A549 (cell line): ENCODE measurements around the gene MED22. TPM values are rescaled to one million over a fixed set of nuclear protein-coding genes. Genes with fewer than 3 reads are reported as not detected.

Source experiments
- ATAC-seq, 2 experiments: fragments of 200-7000 bp in 1 of 2; fragments of >200 bp in 1 of 2; cut with Nextera tagmentation in 1 of 2; cut with Tn5 transposase in 1 of 2; 3 replicates each; pipeline versions ENCODE4 v1.8.0 to v1.9.1; 2018 to 2020; ENCODE audit warnings: mild to moderate bottlenecking in 1 of 2, moderate library complexity in 1 of 2
- CTCF ChIA-PET: fragments of 300-600 bp; sonication (Branson Sonifier 250); formaldehyde crosslinking; extraction: SDS; loops from one replicate; lab custom pipeline; 2021; ENCODE audit warnings: antibody characterized with exemption, inconsistent platforms; lab: Yijun Ruan, JAX
- POLR2A ChIA-PET: fragments of 350-600 bp; formaldehyde crosslinking; extraction: SDS; loops from one replicate; lab custom pipeline; 2021; ENCODE audit warnings: antibody characterized with exemption, inconsistent platforms; lab: Yijun Ruan, JAX
- DNase-seq, 2 experiments: peaks; one replicate each; pipeline versions ENCODE4 v3.0.0 to v3.0.0-alpha.2; 2011 to 2016; ENCODE audit warnings: low read depth in 1 of 2, low spot score in 1 of 2
- FAIRE-seq: peaks from 2 replicates; lab custom pipeline; 2011; peaks lifted over from hg19 to GRCh38; lab: Jason Lieb, UNC
- H3K27ac ChIP-seq, 2 experiments: fragments of >200 bp; sonication (Bioruptor Twin); formaldehyde crosslinking; 3 replicates each; pipeline ENCODE4 v1.5.1; 2016 to 2017
- H3K4me1 ChIP-seq: fragments of >200 bp; sonication (Bioruptor Twin); formaldehyde crosslinking; 3 replicates; pipeline ENCODE4 v1.6.1; 2016
- H3K4me2 ChIP-seq: fragments of >200 bp; sonication (Bioruptor Twin); formaldehyde crosslinking; 3 replicates; pipeline ENCODE4 v1.6.1; 2016
- H3K4me3 ChIP-seq: fragments of >200 bp; sonication (Bioruptor Twin); formaldehyde crosslinking; 3 replicates; pipeline ENCODE4 v1.5.1; 2016
- H3K9me3 ChIP-seq: fragments of >200 bp; sonication (Bioruptor Twin); formaldehyde crosslinking; 3 replicates; pipeline ENCODE4 v1.6.1; 2016
- BHLHE40 ChIP-seq: IDR thresholded peaks from 2 replicates; pipeline ENCODE4 v1.6.1; 2012; ENCODE audit warnings: low read depth, low read length, inconsistent platforms
- CBX8 ChIP-seq: fragments of 200-600 bp; sonication (generic); IDR thresholded peaks from 2 replicates; pipeline ENCODE4 v1.6.1; 2016
- CEBPB ChIP-seq, 2 experiments: fragments of >200 bp in 1 of 2; sonication (Bioruptor Twin) in 1 of 2; formaldehyde crosslinking in 1 of 2; IDR thresholded peaks; 2 replicates each; pipeline ENCODE4 v1.6.1; 2012 to 2016
- CHD2 ChIP-seq: fragments of 150-350 bp; IDR thresholded peaks from 2 replicates; pipeline ENCODE4 v1.6.1; 2014; ENCODE audit warnings: low read length; ENCODE audit not compliant: partially characterized antibody
- EHF ChIP-seq: fragments of 250-450 bp; sonication (Bioruptor Pico); IDR thresholded peaks from 2 replicates; pipeline ENCODE4 v1.5.0; 2020; ENCODE audit warnings: mild to moderate bottlenecking
- EHMT2 ChIP-seq: fragments of 200-600 bp; sonication (generic); IDR thresholded peaks from 2 replicates; pipeline ENCODE4 v1.6.1; 2016; ENCODE audit warnings: antibody characterized with exemption, low read depth, mild to moderate bottlenecking, moderate library complexity
- EP300 ChIP-seq, 2 experiments: fragments of >200 bp; sonication (Bioruptor Twin); formaldehyde crosslinking; IDR thresholded peaks; 2 replicates in 1 of 2; 3 replicates in 1 of 2; pipeline ENCODE4 v1.6.1; 2016 to 2017
- FOSB ChIP-seq: fragments of 250-450 bp; sonication (Bioruptor Pico); IDR thresholded peaks from 2 replicates; pipeline ENCODE4 v1.5.0; 2020; ENCODE audit warnings: mild to moderate bottlenecking, moderate library complexity
- FOSL2 ChIP-seq, 2 experiments: fragments of 450-650 bp in 1 of 2; fragments of >200 bp in 1 of 2; sonication (Bioruptor Twin) in 1 of 2; formaldehyde crosslinking; IDR thresholded peaks; 2 replicates each; pipeline versions ENCODE4 v1.5.0 to v1.6.1; 2016 to 2020; ENCODE audit warnings: mild to moderate bottlenecking in 1 of 2, moderate library complexity in 1 of 2
- FOXS1 ChIP-seq: fragments of 250-450 bp; sonication (Bioruptor Pico); IDR thresholded peaks from 2 replicates; pipeline ENCODE4 v1.5.0; 2020; ENCODE audit warnings: mild to moderate bottlenecking, moderate library complexity
- GATA3 ChIP-seq: IDR thresholded peaks from 2 replicates; pipeline ENCODE4 v1.6.1; 2012; ENCODE audit warnings: borderline replicate concordance
- HDAC2 ChIP-seq: fragments of 200-600 bp; sonication (generic); IDR thresholded peaks from 2 replicates; pipeline ENCODE4 v1.6.1; 2016
- HEYL ChIP-seq: fragments of 250-450 bp; sonication (Bioruptor Pico); IDR thresholded peaks from 2 replicates; pipeline ENCODE4 v1.8.0; 2021; ENCODE audit warnings: mild to moderate bottlenecking, moderate library complexity
- HMGXB4 ChIP-seq: fragments of 250-450 bp; sonication (Bioruptor Pico); IDR thresholded peaks from 2 replicates; pipeline ENCODE4 v1.5.0; 2021; ENCODE audit warnings: mild to moderate bottlenecking, moderate library complexity, borderline replicate concordance
- HOXA7 ChIP-seq: fragments of 250-450 bp; sonication (Bioruptor Pico); IDR thresholded peaks from 2 replicates; pipeline ENCODE4 v1.5.0; 2020; ENCODE audit warnings: mild to moderate bottlenecking, moderate library complexity
- HOXB5 ChIP-seq: fragments of 250-450 bp; sonication (Bioruptor Pico); IDR thresholded peaks from 2 replicates; pipeline ENCODE4 v1.5.0; 2020; ENCODE audit warnings: mild to moderate bottlenecking, moderate library complexity
- JUN ChIP-seq, 2 experiments: fragments of >200 bp; sonication (Bioruptor Twin); formaldehyde crosslinking; IDR thresholded peaks; 2 replicates in 1 of 2; 3 replicates in 1 of 2; pipeline ENCODE4 v1.6.1; 2016 to 2017
- JUNB ChIP-seq: fragments of >200 bp; sonication (Bioruptor Twin); formaldehyde crosslinking; IDR thresholded peaks from 2 replicates; pipeline ENCODE4 v1.6.1; 2016
- MAFK ChIP-seq: fragments of 450-650 bp; IDR thresholded peaks from 2 replicates; pipeline ENCODE4 v1.6.1; 2014; ENCODE audit not compliant: partially characterized antibody
- MYC ChIP-seq: IDR thresholded peaks from 2 replicates; pipeline ENCODE4 v1.6.1; 2012; ENCODE audit warnings: mild to moderate bottlenecking, inconsistent platforms, low read length, improper control_type of control experiment, borderline replicate concordance
- NFE2L2 ChIP-seq: fragments of 150-350 bp; conservative IDR thresholded peaks from 2 replicates; pipeline ENCODE4 v1.6.1; 2014; ENCODE audit warnings: low read length
- NR3C1 ChIP-seq: fragments of >200 bp; sonication (Bioruptor Twin); formaldehyde crosslinking; IDR thresholded peaks from 3 replicates; pipeline ENCODE4 v1.6.1; 2017
- POLR2AphosphoS2 ChIP-seq: conservative IDR thresholded peaks from 2 replicates; pipeline ENCODE4 v1.6.1; 2012; ENCODE audit warnings: low read length, improper control_type of control experiment, inconsistent platforms
- RAD21 ChIP-seq, 2 experiments: fragments of >200 bp in 1 of 2; sonication (Bioruptor Twin) in 1 of 2; formaldehyde crosslinking in 1 of 2; IDR thresholded peaks in 1 of 2; conservative IDR thresholded peaks in 1 of 2; 2 replicates in 1 of 2; 3 replicates in 1 of 2; pipeline ENCODE4 v1.6.1; 2012 to 2018; ENCODE audit warnings: inconsistent platforms in 1 of 2
- RARB ChIP-seq: fragments of 250-450 bp; sonication (Bioruptor Pico); IDR thresholded peaks from 2 replicates; pipeline ENCODE4 v1.8.0; 2021; ENCODE audit warnings: mild to moderate bottlenecking, moderate library complexity
- RCOR1 ChIP-seq: fragments of 150-350 bp; IDR thresholded peaks from 2 replicates; pipeline ENCODE4 v1.6.1; 2014; ENCODE audit warnings: antibody characterized with exemption, low read length, low read depth
- REST ChIP-seq: fragments of 200-600 bp; sonication (generic); IDR thresholded peaks from 2 replicates; pipeline ENCODE4 v1.6.1; 2016; ENCODE audit warnings: antibody characterized with exemption, mild to moderate bottlenecking, moderate library complexity
- SMC3 ChIP-seq: fragments of >200 bp; sonication (Bioruptor Twin); formaldehyde crosslinking; IDR thresholded peaks from 3 replicates; pipeline ENCODE4 v1.6.1; 2018; ENCODE audit warnings: inconsistent platforms
- SREBF2 ChIP-seq: fragments of 450-650 bp; IDR thresholded peaks from 2 replicates; pipeline ENCODE4 v1.6.1; 2014; ENCODE audit warnings: mild to moderate bottlenecking, moderate library complexity
- TFCP2L1 ChIP-seq: fragments of 250-450 bp; sonication (Bioruptor Pico); IDR thresholded peaks from 2 replicates; pipeline ENCODE4 v1.5.0; 2021; ENCODE audit warnings: mild to moderate bottlenecking
- USF2 ChIP-seq: fragments of 450-650 bp; IDR thresholded peaks from 2 replicates; pipeline ENCODE4 v1.6.1; 2014; ENCODE audit warnings: antibody characterized with exemption
- ZFP36 ChIP-seq: fragments of 450-650 bp; IDR thresholded peaks from 2 replicates; pipeline ENCODE4 v1.6.1; 2014; ENCODE audit warnings: borderline replicate concordance; ENCODE audit not compliant: partially characterized antibody
- ZNF302 ChIP-seq: fragments of 250-450 bp; sonication (Bioruptor Pico); IDR thresholded peaks from 2 replicates; pipeline ENCODE4 v1.9.0; 2021; ENCODE audit warnings: inconsistent platforms, mild to moderate bottlenecking, moderate library complexity
- WGBS: methylation state at CpG from one replicate; pipeline ENCODE4 v1.1.6; 2017; ENCODE audit errors: missing lambda C conversion rate; 5-methylcytosine and 5-hydroxymethylcytosine counted together
- polyA plus RNA-seq, 4 experiments: library from polyadenylated mRNA; depleted of rRNA in 3 of 4; stranded (reverse); fragments of >200 nt; fragmentation: RNase III in 1 of 4; extraction: RNeasy Plus Mini Kit Qiagen cat#74134 plus additional on column Dnase treatment in 1 of 4; gene quantifications; 2 replicates in 3 of 4; 3 replicates in 1 of 4; pipeline ENCODE4 v1.2.3, GENCODE V29; 2011 to 2017

Gene MED22
- polyA plus RNA-seq, 2 of the 4 experiments (the other 2 are of a cell fraction): 15.7 to 22.0 TPM

- FAIRE-seq: no peak
- CTCF ChIA-PET: no interaction called here
- POLR2A ChIA-PET: no interaction called here
Observed at GRCh38 chr9:133390713-133391112, 42.8 kb upstream of the MED22 start.

GRCh38 chr9:133389562-133389961 lies 41.6 kb upstream of the MED22 start:
- no peaks in the 10 kb centered on the region for H3K4me1 ChIP-seq
- POLR2A ChIA-PET: interaction anchor here (1.0 kb wide), 1 partner anchor 70 kb away, joined by 4 read pairs; the partner anchor contains the start of gene CACFD1
- no peak for DNase-seq
- TF ChIP-seq RARB (CRISPR knock-in tag) (no peak), POLR2AphosphoS2 (no peak), EP300 (IDR thresholded peaks at IDR 0.05) (no peak), JUN (IDR thresholded peaks at IDR 0.05) (no peak), BHLHE40 (no peak), NR3C1 (no peak), MAFK (no peak), ZNF302 (CRISPR knock-in tag) (no peak), ZFP36 (no peak), JUNB (no peak), TFCP2L1 (no peak), HOXA7 (CRISPR knock-in tag) (no peak), HEYL (no peak), RCOR1 (no peak), MYC (no peak), HOXB5 (CRISPR knock-in tag) (no peak), SMC3 (no peak), CHD2 (no peak), HMGXB4 (CRISPR knock-in tag) (no peak), HDAC2 (no peak)
- TF ChIP-seq, all 56 proteins: peak for 0
- ATAC-seq: no peak
- 87% methylated on average over 7 of the region's 13 CpGs for WGBS
- no peak overlapping the region for H3K27ac ChIP-seq
- no peak overlapping the region for H3K4me2 ChIP-seq
- H3K4me3 ChIP-seq: no peak overlapping the region
- FAIRE-seq: no peak
- no peaks in the 10 kb centered on the region for H3K9me3 ChIP-seq
- CTCF ChIA-PET: interaction anchor here (1.2 kb wide), 1 partner anchor 242 kb away, joined by 4 read pairs; no protein-coding TSS in a partner anchor

More at GRCh38 chr9:133390713-133391112, 42.8 kb upstream of the MED22 start:
- no peaks in the 10 kb centered on the region for H3K9me3 ChIP-seq
- ATAC-seq (no peak), DNase-seq (no peak)
- WGBS: 61% methylated on average over 7 of the region's 7 CpGs
- no peak overlapping the region for H3K27ac ChIP-seq
- H3K4me3 ChIP-seq: no peak overlapping the region
- no peak overlapping the region for H3K4me2 ChIP-seq
- no peak for TF ChIP-seq NFE2L2
- TF ChIP-seq JUNB: no peak
- TF ChIP-seq CEBPB (IDR thresholded peaks at IDR 0.05): no peak
- TF ChIP-seq RAD21 (conservative IDR thresholded peaks at IDR 0.05 in 1 of 2, IDR thresholded peaks at IDR 0.05 in 1 of 2): no peak
- TF ChIP-seq MYC: no peak
- TF ChIP-seq USF2: no peak
- TF ChIP-seq CBX8: no peak
- no peak for TF ChIP-seq EHMT2
- no peak for TF ChIP-seq REST
- TF ChIP-seq FOSB: no peak
- TF ChIP-seq SREBF2: no peak
- no peak for TF ChIP-seq FOXS1
- TF ChIP-seq HOXA7 (CRISPR knock-in tag): no peak
- no peak for TF ChIP-seq EP300 (IDR thresholded peaks at IDR 0.05)
- no peak for TF ChIP-seq BHLHE40
- TF ChIP-seq GATA3: no peak
- no peak for TF ChIP-seq RARB (CRISPR knock-in tag)
- no peak for TF ChIP-seq MAFK
- TF ChIP-seq FOSL2 (IDR thresholded peaks at IDR 0.05): no peak
- no peak for TF ChIP-seq FOSL2 (CRISPR knock-in tag; IDR thresholded peaks at IDR 0.05)
- no peak for TF ChIP-seq EHF (CRISPR knock-in tag)
- H3K4me1 ChIP-seq: no peaks in the 10 kb centered on the region
